Measurements from ENCODE around the gene PTGFRN.

Gene PTGFRN

DNA sequence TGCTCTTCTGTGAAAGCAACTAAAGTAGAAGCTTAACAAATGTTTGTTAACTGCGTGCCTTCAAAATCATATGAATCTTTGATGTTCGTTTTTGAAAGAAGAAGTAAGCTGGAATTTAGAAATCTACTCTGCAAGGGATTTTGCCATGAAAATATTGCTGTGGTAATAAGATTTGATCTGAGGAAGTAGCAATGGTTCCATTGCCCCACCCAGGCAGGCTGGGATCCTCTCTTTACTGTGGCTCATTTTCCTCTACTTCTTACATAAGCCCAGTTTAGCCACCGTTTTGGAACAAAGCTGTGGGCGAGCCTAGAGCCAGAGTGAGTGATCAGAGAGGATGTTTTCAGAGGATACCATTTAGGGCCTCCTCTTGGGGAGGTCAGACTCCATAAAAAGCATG, 20.3 kb upstream of the PTGFRN start:
- DNase-seq (ENCODE audit: low spot score): no peak

DNA sequence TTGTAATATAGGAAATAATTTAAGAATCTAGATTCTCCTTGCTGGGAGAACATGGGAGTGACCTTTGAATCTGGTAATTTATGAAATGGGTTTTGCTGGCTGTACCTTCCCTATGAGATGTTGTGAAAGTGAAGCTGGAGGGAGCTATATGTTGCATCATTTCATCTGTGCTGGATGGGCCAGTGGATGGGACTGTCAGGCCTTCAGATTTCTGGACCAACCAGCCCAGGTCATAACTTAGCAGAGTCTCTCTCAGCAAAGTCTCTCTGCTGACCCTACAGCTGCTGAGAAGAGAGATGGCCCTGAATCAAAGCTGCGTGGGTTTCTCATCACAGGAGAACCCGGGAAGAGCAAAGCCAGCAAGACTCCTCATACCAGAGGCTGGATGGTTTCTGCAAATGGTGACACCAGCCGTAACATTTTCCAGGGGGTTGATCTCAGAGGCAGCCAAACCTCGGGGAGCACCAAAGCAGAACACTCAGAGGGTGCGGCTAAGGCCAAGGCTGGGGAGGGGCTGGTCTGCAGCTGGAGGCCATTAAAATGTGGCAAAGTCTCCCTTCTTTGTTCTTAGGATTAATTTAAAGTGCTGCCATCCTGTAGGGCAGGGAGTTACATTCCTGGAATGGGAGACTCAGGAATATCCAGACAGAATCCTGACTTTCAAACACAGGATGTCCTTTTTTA, 18.2 kb upstream of the PTGFRN start:
- DNase-seq (ENCODE audit: low spot score): no peak

DNA sequence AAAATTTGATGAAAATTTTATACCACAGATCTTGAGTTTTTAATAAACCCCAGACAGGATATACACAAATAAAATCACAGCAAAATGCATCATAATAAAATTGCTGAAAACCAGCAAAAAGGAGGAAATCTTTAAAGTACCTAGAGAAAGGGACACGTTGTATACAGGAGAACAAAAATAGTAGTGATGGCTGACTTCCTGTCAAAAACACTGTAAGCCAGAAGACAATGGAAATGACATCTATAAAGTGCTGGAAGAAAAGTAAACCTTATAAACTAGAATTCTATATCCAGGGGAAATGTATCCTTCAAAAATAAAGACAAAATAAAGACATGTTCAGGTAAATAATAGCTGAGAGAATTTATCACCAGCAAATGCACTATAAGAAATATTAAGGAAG, 14.6 kb upstream of the PTGFRN start:
- DNase-seq (ENCODE audit: low spot score): no peak

DNA sequence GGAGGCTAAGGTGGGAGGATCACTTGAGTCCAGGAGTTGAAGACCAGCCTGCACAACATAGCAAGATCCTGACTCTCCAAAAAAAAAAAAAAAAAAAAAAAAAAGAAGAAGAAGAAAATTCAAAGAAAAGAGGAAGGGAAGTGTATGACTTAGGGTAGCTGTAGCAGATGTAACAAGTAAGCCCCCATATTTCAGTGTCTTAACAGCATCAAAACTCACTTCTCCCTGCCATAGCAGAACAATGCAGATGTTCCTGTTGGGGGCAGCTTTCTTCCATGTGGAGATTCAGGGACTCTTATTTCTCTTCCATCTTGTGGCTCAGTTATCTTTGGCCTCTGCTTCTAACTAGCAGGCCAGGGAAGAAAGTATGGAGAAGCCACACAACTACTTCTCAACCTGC, 10.2 kb upstream of the PTGFRN start:
- DNase-seq (ENCODE audit: low spot score): no peak

DNA sequence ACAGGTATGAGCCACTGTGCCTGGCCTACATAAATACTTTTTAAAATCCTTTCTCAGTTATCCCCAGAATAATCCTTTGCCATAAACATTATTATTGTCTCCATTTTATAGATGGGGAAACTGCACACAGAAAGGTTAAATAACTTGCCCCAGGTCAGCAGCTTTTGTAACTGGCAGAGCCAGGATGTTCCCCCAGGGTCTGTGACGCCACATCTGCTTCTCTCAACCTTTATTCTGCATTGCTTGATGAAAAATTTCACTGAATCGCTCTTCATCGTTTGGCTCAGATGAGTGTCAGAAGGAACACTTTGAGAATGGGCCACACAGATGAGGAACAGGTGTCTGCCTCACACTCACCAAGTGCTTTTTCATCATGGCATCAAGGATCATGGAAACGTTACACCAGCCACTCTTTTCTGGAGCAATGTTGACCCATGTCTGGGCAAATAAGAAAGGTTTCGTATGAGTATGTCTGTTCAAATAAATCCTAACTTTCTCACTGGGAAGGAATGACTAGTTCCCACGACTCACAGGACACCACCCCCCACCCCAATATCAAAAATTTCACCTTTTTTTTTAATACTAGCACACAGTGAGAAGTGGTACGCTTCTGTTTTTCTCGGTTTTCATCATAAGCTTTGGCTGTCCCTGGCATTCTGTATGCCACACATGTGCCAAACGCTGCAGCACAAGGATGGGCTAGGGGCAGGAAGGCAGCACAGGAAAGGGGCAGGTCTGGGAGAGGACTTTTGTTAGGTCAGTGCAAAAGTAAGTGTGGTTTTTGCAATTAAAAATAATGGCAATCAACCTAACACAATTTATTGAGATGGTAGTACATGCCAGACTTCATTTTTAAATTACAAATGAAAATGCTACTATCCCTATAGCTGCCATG, 9.0 kb upstream of the PTGFRN start:
- DNase-seq (ENCODE audit: low spot score): no peak

DNA sequence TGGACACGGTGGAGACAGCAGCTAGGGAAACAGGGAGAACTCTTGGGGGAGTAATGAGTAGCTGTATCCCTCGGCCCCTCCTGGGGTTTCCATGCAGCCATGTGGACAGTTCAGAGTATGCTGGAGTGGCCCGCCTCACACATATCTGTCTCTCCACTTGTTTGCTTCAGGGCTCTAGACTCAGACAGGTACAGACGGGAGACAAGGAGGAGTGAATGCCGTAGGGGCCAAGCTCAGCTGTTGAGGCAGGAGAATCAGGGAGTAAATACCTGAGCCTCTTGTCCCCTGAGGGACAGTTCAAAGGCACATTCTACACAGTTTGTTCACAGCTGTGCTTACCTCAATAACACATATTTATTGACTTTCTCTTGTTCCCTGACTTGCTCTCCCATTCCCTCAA, 7.7 kb upstream of the PTGFRN start:
- DNase-seq (ENCODE audit: low spot score): no peak

DNA sequence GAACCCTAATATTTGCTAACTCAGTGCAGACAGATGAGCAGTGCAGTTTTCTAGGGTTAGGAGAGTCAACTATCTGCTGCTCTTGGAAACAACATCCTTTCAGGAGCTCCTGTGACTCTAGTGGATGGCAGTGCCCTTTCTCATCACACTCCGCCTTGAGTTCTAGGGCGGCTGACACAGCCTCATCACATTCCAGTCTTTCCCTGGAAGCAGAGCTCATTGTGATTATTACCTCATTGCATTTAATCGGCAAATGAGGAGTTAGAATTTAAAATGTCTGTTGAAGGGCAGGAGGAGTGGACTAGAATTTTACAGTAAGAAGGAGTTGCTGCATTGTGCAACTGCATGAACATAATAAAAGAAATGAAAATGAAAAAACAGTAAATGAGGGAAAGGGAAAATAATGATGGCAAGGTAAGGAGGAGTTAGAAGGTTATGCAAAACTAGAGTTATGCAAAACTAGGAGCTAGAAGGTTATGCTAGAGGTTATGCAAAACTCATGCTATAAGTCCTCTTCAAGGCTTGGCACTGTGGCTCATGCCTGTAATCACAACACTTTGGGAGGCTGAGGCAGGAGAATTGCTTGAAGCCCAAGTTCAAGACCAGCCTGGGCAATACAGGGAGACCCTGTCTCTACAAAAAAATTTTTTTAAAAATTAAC, 6.9 kb upstream of the PTGFRN start:
- no peak for DNase-seq (ENCODE audit: low spot score)

DNA sequence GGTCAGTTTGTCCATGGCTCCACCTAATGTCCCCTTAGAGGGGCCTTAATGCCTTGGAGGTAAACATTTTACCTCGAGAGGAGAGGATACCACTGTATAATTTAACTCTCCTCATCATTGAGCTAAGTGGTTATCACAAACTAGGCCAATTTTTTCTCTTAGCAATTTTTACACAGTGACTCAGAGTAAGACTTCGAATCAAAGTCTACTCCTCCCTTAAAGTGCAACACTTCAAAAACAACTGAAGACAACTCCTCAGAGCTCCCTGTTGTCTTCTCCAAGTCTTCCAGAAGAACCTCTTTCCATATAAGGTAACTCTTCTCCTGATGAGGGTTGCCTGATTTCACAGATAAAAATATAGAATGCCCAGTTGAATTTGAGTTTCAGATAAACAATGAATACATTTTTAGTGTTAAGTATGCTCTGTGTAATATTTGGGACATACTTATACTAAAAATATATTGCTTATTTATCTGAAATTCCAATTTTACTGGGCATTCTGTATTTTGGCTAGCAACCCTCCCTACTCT, 4.9 kb upstream of the PTGFRN start:
- no peak for DNase-seq (ENCODE audit: low spot score)

DNA sequence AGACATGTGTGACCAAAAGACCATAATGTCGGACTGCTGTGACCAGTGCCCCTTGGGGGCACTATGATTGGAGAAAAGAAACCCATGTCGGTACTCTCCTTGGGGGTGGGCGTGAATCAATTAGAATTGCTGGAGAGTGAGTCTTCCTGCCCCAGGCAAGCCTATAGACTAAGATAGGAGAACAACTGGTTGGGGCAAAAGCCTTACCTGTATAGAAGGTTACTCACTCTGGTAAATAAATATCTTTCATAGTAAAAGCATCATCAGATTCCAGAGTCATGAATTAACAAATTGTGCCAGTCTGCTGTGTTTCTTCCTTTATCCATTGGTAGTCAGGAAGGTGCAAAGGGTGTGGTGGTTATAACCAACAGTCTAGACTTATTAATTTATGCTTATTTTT, 2.9 kb upstream of the PTGFRN start:
- no peak for DNase-seq (ENCODE audit: low spot score)

DNA sequence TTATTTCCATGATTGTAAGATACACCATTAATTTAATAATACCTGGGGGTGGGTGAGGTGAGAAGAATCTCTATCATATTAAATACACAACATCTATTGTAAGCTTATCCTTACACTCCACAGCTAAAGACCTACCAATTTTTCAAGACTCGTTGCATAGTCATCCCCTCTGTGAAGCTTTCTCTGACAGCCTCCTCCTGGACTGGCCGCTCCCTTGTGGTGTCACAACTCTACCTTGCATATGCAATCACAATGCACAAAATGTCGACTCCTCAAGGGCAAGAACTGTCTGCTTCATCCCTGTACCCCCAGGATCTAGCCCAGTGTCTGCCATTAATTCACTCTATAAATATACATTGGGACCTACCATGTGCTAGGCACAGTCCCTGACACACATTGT, 2.4 kb upstream of the PTGFRN start:
- no peak for DNase-seq (ENCODE audit: low spot score)

DNA sequence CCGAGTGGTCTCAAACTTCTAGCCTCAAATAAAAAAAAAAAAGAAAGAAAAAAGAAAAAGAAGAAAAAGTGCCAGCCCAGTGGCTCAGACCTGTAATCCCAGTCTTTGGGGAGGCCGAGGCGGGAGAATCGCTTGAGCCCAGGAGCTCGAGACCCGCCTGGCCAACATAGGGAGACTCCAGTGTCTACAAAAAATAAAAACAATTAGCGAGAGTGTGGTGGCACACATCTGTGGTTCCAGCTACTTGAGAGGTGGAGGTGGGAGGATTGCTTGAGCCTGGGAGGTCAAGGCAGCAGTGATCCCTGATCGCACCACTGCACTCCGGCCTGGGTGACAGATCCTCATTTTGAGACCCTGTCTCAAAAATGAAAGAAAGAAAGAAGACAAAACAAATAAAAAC, 1.4 kb upstream of the PTGFRN start:
- no peak for DNase-seq (ENCODE audit: low spot score)

DNA sequence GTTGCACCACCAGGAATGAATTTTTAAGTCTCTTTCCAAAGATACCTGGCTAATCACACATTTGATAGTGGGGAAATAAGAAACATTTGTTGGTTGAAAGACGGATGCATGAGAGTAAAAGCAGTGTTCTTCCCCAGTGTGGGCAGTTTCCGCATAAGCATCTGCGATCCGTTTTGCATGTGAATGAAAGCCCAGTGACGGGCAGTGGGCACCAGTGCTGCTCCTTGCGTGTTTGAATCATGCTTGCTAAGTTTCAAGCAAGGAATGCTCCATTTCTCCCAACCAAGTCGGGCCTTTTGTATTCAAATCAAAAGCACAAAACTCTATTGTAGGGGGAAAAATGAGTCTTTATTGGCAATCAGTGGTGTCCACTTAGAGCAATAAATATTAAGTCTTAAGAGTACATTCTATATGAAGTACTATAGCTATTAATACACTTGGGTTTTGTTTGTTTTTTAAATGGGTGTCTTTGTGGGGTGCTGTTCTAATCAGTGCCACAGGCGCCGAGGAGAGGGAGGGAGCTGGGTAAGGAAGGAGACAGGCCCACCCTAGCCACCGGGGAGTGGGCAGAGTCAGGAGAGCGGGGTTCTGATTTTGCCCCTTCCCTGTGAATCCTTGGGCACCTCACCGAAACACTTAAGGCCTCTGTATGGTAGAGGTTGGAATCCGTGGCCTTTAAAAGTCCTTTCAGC, 750 bp upstream of the PTGFRN start:
- no peak for DNase-seq (ENCODE audit: low spot score)

DNA sequence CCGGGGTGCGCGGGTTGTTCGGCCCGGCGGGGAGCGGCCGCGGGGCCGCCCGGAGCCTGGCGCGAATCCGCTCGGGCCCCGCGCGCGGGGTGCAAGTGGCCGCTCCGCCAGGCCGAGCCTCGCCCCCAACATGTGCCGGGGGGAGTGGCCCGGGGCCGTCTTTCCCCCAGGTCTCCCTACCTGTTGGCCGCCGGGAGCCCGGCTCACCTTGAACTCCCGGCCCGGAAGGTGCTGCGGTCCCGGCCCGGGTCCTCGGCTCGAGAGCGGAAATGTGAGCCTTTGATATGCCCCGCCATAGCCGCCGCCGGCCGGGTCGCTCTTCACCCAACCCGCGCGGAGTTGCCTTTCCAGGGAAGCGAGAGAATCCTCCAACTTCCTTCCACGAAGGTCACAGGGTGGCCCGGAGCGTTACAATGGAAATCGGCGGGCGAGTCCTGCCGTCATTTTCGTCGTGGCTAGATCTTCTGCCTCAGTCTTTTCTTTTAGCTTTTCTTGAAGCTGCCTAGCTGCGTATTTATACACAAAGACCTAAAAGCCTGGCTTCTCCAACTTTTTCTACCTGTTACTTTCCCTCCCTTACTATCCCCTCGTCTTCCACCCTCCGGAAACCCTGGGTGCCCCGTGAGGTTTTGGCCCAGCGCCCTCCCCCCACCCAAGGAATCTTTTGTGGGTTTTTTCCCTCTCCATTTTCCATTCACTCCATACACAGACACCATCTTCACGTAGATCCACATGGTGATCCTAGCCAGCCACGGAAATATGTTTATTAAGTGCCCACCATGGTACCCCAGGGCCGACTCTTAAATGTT, 867 bp downstream of the PTGFRN start:
- peak; percentile 72 for DNase-seq (ENCODE audit: low spot score)

DNA sequence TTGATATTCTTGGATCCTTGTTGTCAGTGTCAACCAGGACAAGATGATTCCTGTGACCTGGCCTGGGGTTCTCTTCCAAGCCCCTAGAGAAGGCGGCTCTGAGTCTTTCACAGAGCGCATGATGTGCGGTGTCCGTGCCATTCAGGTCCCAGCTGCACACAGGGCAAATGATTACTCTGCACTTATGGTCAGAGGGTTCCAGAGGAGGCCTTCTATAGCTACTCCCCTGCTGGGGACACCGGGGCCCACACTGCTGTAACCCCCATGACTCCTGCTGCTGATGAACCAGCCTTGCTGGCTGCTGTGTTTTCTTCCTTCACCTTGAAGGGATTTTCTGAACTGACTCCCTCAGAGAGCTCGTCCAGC, 1.5 kb downstream of the PTGFRN start:
- no peak for DNase-seq (ENCODE audit: low spot score)

DNA sequence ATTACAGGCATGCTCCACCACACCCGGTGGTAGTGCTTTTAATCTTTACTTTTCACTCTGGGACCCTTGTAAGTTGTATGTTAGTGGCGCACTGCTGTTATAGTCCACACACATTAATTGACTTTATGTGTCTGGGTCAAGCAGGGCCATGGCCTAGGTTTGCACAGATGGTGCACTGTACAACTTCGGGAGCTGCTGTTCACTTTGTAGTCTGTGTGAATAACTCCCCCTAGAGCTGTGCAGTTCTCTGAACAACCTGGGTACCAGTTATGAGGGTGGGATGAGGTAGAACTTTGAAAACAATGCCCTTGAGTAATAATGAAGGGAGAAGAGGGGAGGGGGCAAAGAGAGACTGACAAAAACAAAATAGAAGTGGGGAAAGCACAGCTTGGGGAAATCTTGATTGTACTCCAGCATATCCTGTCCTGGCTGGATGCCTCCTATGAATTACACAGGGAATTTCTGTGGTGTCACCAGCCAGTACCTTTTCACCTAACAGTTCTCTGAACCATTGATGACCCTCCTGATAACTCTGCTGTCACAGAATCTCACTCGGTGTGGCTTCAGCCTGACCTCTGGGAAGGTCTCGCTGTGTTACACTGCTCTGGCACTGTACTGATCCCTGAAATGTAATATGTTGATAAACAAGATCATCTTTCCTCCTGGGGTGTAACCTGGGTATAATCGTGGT, 2.2 kb downstream of the PTGFRN start:
- no peak for DNase-seq (ENCODE audit: low spot score)

DNA sequence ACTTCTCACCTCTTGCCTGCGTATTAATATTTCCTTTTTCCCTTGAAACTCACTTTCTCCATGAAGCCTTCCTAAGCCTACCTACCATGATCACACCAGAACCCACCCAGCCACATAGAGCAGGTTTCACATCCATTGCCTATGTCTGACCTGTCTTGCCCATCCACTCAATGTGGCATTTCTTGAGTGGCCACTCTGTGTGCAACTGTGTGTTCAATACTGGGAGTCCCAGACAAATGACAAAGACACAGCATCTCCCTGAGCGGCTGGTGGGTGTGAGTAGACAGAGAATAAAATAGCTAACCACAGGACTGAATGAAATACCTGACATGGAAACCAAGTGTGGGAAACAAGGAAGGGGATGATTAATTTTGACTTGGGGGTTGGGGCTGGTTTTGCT, 3.1 kb downstream of the PTGFRN start:
- no peak for DNase-seq (ENCODE audit: low spot score)

DNA sequence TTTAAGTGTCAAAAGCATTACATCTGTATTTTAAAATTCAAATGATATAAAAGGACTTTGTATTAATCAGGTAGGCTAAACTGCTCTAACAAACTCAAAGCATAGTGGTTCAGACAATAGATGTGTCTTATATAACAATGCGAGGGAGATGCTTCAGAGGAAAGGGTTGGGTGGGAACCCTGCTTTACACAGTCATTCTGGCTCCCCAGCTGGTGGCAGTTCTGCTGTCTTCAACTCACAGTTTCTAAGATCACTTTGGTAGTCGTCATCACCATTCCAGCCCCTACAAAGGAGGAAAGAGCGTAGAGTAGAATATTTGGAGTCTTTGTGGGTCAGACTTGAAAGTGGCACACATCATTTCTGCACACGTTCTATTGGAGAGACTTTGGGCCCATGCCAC, 4.2 kb downstream of the PTGFRN start:
- DNase-seq (ENCODE audit: low spot score): no peak

DNA sequence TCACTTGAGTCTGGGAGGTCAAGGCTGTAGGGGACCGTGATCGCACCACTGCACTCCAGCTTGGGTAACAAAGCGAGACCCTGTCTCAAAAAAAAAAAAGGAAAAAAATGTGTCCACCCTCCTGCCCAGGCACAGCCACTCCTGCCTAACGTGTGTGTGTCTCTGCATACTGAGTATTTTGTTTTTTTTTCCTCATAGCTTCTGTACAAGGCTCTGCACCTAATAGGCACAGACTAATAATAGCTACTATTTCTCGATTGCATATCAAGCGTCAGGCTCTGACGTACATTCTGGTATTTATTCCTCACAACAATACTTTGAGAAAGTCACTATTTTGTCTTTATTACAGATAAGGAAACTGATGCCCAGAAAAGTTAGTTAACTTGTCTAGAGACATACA, 5.0 kb downstream of the PTGFRN start:
- DNase-seq (ENCODE audit: low spot score): no peak

DNA sequence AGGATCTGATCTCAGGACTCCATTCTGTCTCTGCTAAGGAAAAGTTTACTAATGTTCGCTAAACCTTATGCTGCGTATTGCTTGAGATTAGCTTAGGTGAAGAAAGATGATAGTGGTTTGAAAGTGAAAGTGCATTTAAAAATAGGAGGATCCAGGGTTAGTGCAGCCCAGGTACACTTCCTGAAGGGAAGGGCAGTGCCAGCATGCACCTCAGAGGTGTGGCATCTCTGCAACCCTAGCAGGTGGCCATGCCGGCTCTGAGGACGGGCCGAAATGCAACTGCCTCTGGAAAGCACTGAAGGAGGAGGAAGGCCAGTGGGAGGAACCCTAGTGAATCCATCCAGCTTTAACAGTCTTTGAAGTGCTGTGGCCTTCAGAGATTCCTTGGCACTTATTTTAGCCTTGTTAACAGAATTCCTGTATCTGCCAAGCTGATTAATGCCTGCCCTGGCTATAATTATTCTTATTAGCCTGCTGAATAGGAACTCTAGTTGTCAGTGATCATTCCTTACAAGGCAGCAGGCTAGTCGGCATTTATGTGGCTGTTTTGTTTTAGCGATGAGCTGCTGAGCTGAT, 5.5 kb downstream of the PTGFRN start:
- no peak for DNase-seq (ENCODE audit: low spot score)

DNA sequence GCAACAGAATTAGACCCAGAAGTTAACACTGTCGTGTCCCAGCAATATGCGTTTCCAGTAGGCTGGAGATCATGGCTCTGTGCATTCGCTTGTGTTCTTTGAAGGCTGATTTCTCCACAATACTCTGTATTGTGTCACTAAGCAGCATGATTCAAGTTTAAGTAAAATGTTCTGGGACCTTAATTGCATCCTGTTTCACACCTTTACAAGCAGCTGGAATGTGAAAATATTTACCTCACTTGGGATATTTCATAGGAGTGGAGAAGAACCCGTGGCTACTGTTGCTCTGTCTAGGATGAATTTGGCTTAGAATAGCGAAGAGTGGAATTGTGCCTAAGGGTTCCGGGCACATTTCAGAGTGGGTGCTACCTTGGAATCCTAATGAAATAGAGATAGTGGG, 6.3 kb downstream of the PTGFRN start:
- no peak for DNase-seq (ENCODE audit: low spot score)
